Hepatocyte (in vitro differentiated cells): ENCODE results near the gene SHH.

Experiments used
- EZH2 ChIP-seq: fragments of 200-600 bp; sonication (generic); IDR thresholded peaks from 2 replicates; pipeline ENCODE4 v1.6.1; 2016; ENCODE audit warnings: antibody characterized with exemption, mild to moderate bottlenecking, borderline replicate concordance
- TF ChIP-seq, protein P1 (sequence below): fragments of 200-600 bp; sonication (generic); IDR thresholded peaks from 2 replicates; pipeline ENCODE4 v1.5.1; 2016; ENCODE audit warnings: antibody characterized with exemption, mild to moderate bottlenecking; ENCODE audit not compliant: poor library complexity

GRCh38 chr7:155762655-155763054 lies 49.6 kb downstream of the SHH start:
- TF ChIP-seq, protein P1, sequence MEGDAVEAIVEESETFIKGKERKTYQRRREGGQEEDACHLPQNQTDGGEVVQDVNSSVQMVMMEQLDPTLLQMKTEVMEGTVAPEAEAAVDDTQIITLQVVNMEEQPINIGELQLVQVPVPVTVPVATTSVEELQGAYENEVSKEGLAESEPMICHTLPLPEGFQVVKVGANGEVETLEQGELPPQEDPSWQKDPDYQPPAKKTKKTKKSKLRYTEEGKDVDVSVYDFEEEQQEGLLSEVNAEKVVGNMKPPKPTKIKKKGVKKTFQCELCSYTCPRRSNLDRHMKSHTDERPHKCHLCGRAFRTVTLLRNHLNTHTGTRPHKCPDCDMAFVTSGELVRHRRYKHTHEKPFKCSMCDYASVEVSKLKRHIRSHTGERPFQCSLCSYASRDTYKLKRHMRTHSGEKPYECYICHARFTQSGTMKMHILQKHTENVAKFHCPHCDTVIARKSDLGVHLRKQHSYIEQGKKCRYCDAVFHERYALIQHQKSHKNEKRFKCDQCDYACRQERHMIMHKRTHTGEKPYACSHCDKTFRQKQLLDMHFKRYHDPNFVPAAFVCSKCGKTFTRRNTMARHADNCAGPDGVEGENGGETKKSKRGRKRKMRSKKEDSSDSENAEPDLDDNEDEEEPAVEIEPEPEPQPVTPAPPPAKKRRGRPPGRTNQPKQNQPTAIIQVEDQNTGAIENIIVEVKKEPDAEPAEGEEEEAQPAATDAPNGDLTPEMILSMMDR, result no peak
- TF ChIP-seq EZH2, result no peak
